H9 (cell line): ENCODE results near the gene ATP6V1B1. TPM values are rescaled to one million over a fixed set of nuclear protein-coding genes. Genes with fewer than 3 reads are reported as not detected.

Experiments used
- DNase-seq: peaks from one replicate; pipeline ENCODE4 v3.0.0-alpha.2; 2017
- H2AFZ ChIP-seq: one replicate; pipeline ENCODE4 v1.6.1; 2013; ENCODE audit warnings: mild to moderate bottlenecking, low read length, control low read depth, moderate library complexity
- H2AK5ac ChIP-seq: 2 replicates; pipeline ENCODE4 v1.6.1; 2013; ENCODE audit warnings: low read length, control low read depth, mixed read lengths; ENCODE audit not compliant: insufficient read length
- H2BK120ac ChIP-seq: one replicate; pipeline ENCODE4 v1.6.1; 2013; ENCODE audit warnings: low read depth, mild to moderate bottlenecking, low read length, control low read depth, inconsistent platforms; ENCODE audit not compliant: poor library complexity, severe bottlenecking
- H2BK12ac ChIP-seq: 2 replicates; pipeline ENCODE4 v1.6.1; 2013; ENCODE audit warnings: low read length, control low read depth, mixed read lengths, low read depth; ENCODE audit not compliant: insufficient read length
- H2BK15ac ChIP-seq: 2 replicates; pipeline ENCODE4 v1.6.1; 2013; ENCODE audit warnings: low read depth, low read length, control low read depth
- H2BK20ac ChIP-seq: one replicate; pipeline ENCODE4 v1.6.1; 2013; ENCODE audit warnings: low read depth, mild to moderate bottlenecking, low read length, control low read depth, inconsistent platforms; ENCODE audit not compliant: poor library complexity, severe bottlenecking
- H2BK5ac ChIP-seq: 2 replicates; pipeline ENCODE4 v1.6.1; 2013; ENCODE audit warnings: low read length, control low read depth, mixed read lengths; ENCODE audit not compliant: insufficient read length
- H3K14ac ChIP-seq: 2 replicates; pipeline ENCODE4 v1.6.1; 2013; ENCODE audit warnings: low read length, control low read depth; ENCODE audit not compliant: insufficient read depth
- H3K18ac ChIP-seq: 2 replicates; pipeline ENCODE4 v1.6.1; 2013; ENCODE audit warnings: low read depth, mild to moderate bottlenecking, mixed read lengths, low read length, control low read depth; ENCODE audit not compliant: insufficient read length
- H3K23ac ChIP-seq: 2 replicates; pipeline ENCODE4 v1.6.1; 2013; ENCODE audit warnings: low read length, control low read depth, mixed read lengths, low read depth; ENCODE audit not compliant: insufficient read length
- H3K23me2 ChIP-seq: 2 replicates; pipeline ENCODE4 v1.6.1; 2013; ENCODE audit warnings: low read depth, mild to moderate bottlenecking, mixed read lengths, low read length, control low read depth; ENCODE audit not compliant: insufficient read length, poor library complexity, severe bottlenecking
- H3K27ac ChIP-seq: 2 replicates; pipeline ENCODE4 v1.5.1; 2013; ENCODE audit warnings: low read length, control low read depth, mixed read lengths, low read depth; ENCODE audit not compliant: insufficient read length
- H3K27me3 ChIP-seq: 2 replicates; pipeline ENCODE4 v1.6.1; 2013; ENCODE audit warnings: low read length, control low read depth, inconsistent platforms; ENCODE audit not compliant: insufficient read depth
- H3K4ac ChIP-seq: 2 replicates; pipeline ENCODE4 v1.6.1; 2013; ENCODE audit warnings: low read depth, mild to moderate bottlenecking, control low read depth, inconsistent platforms, low read length, moderate library complexity
- H3K4me1 ChIP-seq: 2 replicates; pipeline ENCODE4 v1.6.1; 2013; ENCODE audit warnings: low read length, control low read depth, inconsistent platforms; ENCODE audit not compliant: insufficient read depth
- H3K4me2 ChIP-seq: 2 replicates; pipeline ENCODE4 v1.6.1; 2013; ENCODE audit warnings: low read length, control low read depth, mixed read lengths; ENCODE audit not compliant: insufficient read length, insufficient read depth
- H3K56ac ChIP-seq: 2 replicates; pipeline ENCODE4 v1.6.1; 2013; ENCODE audit warnings: low read depth, mild to moderate bottlenecking, mixed read lengths, low read length, control low read depth; ENCODE audit not compliant: insufficient read length
- H3K79me1 ChIP-seq: 2 replicates; pipeline ENCODE4 v1.6.1; 2013; ENCODE audit warnings: low read depth, mild to moderate bottlenecking, moderate library complexity, low read length, control low read depth, inconsistent platforms; ENCODE audit not compliant: insufficient read depth, poor library complexity, severe bottlenecking
- H3K79me2 ChIP-seq: 2 replicates; pipeline ENCODE4 v1.6.1; 2013; ENCODE audit warnings: low read length, control low read depth, inconsistent platforms; ENCODE audit not compliant: insufficient read depth
- H3K9ac ChIP-seq: 2 replicates; pipeline ENCODE4 v1.6.1; 2013; ENCODE audit warnings: low read length, control low read depth, mixed read lengths; ENCODE audit not compliant: insufficient read length; ENCODE audit errors: extremely low read depth
- H3K9me3 ChIP-seq: one replicate; pipeline ENCODE4 v1.6.1; 2013; ENCODE audit warnings: low read depth, low read length, inconsistent platforms; ENCODE audit not compliant: control insufficient read depth
- H3T11ph ChIP-seq: one replicate; pipeline ENCODE4 v1.6.1; 2013; ENCODE audit warnings: mild to moderate bottlenecking, low read length, control low read depth, inconsistent platforms
- H4K20me1 ChIP-seq: one replicate; pipeline ENCODE4 v1.6.1; 2013; ENCODE audit not compliant: control insufficient read depth, insufficient read length, insufficient read depth
- H4K5ac ChIP-seq: 2 replicates; pipeline ENCODE4 v1.6.1; 2013; ENCODE audit warnings: low read depth, mild to moderate bottlenecking, mixed read lengths, low read length, control low read depth; ENCODE audit not compliant: insufficient read length
- H4K8ac ChIP-seq: replicated peaks from 2 replicates; pipeline ENCODE4 v1.6.1; 2013; ENCODE audit warnings: low read length, control low read depth, mixed read lengths, low read depth; ENCODE audit not compliant: insufficient read length
- H4K91ac ChIP-seq: 2 replicates; pipeline ENCODE4 v1.6.1; 2013; ENCODE audit warnings: low read depth, mild to moderate bottlenecking, moderate library complexity, mixed read lengths, low read length, control low read depth; ENCODE audit not compliant: insufficient read length
- H3K27ac Mint-ChIP-seq, 3 experiments: 2 replicates in 2 of 3; 3 replicates in 1 of 3; pipeline ENCODE4 v1.8.0; 2020 to 2021; ENCODE audit warnings: mixed read lengths in 3 of 3, mild to moderate bottlenecking in 1 of 3, moderate library complexity in 1 of 3
- H3K27me3 Mint-ChIP-seq: 2 replicates; pipeline ENCODE4 v1.8.0; 2021; ENCODE audit warnings: low read depth, mild to moderate bottlenecking, moderate library complexity, mixed read lengths
- H3K36me3 Mint-ChIP-seq, 3 experiments: 2 replicates in 2 of 3; 3 replicates in 1 of 3; pipeline ENCODE4 v1.8.0; 2020 to 2021; ENCODE audit warnings: low read depth in 3 of 3, mixed read lengths in 3 of 3; ENCODE audit not compliant: insufficient read depth in 1 of 3
- H3K4me1 Mint-ChIP-seq, 2 experiments: 2 replicates each; pipeline ENCODE4 v1.8.0; 2020; ENCODE audit warnings: mixed read lengths in 2 of 2
- H3K4me3 Mint-ChIP-seq, 2 experiments: 2 replicates in 1 of 2; 3 replicates in 1 of 2; pipeline ENCODE4 v1.8.0; 2020 to 2021; ENCODE audit warnings: mild to moderate bottlenecking in 2 of 2, mixed read lengths in 2 of 2, moderate library complexity in 1 of 2
- H3K9me3 Mint-ChIP-seq, 2 experiments: 2 replicates in 1 of 2; 3 replicates in 1 of 2; pipeline ENCODE4 v1.8.0; 2020; ENCODE audit warnings: mild to moderate bottlenecking in 2 of 2, mixed read lengths in 2 of 2, moderate library complexity in 1 of 2
- CTCF ChIP-seq: fragments of 200-600 bp; sonication (generic); conservative IDR thresholded peaks from 3 replicates; pipeline ENCODE4 v1.8.0; 2021; ENCODE audit warnings: antibody characterized with exemption, mild to moderate bottlenecking
- WGBS: extraction: QIAGEN DNeasy Blood & Tissue Kit; methylation state at CpG from one replicate; pipeline ENCODE4 v1.1.7; 2013; ENCODE audit warnings: missing lambda C conversion rate, low lambda C conversion rate, mixed read lengths; ENCODE audit not compliant: insufficient read length; ENCODE audit errors: extremely low coverage; 5-methylcytosine and 5-hydroxymethylcytosine counted together
- total RNA-seq: library from RNA; stranded (reverse); gene quantifications from 2 replicates; pipeline ENCODE4 v1.2.1, GENCODE V29; 2021

The ATP6V1B1 gene
- total RNA-seq, 1 experiment from 2014 or later = not detected

- Histone ChIP-seq H4K5ac (no peak overlapping the region), H4K8ac (no peak overlapping the region), H2BK20ac (no peak overlapping the region), H3K23ac (no peak overlapping the region), H2BK12ac (no peak overlapping the region), H4K91ac (no peak overlapping the region), H4K20me1 (no peaks in the 10 kb centered on the region), H2BK5ac (no peak overlapping the region), H3K18ac (no peak overlapping the region), H3K14ac (no peak overlapping the region), H3K4ac (no peak overlapping the region), H3K79me2 (no peaks in the 10 kb centered on the region), H3T11ph (no peak overlapping the region), H3K79me1 (no peaks in the 10 kb centered on the region), H2AK5ac (no peak overlapping the region), H3K27me3 (peaks cover 76% of the 10 kb centered on the region), H3K9ac (no peak overlapping the region), H2BK120ac (no peak overlapping the region), H2AFZ (no peak overlapping the region), H3K56ac (no peak overlapping the region), H2BK15ac (no peak overlapping the region), H3K9me3 (no peaks in the 10 kb centered on the region), H3K4me1 (no peaks in the 10 kb centered on the region; the same call in 1 of the 2 replicates), H3K4me2 (no peak overlapping the region), H3K27ac (no peak overlapping the region), H3K23me2 (peaks cover 3% of the 10 kb centered on the region)
- Mint-ChIP-seq H3K27ac (no peak overlapping the region), H3K27me3 (peaks cover 100% of the 10 kb centered on the region), H3K36me3 (no peaks in the 10 kb centered on the region; a peak in 2 of 7 replicates), H3K4me3 (peak overlapping the region in 1 of 2 experiments; percentile 49; a peak in 2 of 5 replicates), H3K9me3 (peaks cover 0 to under 1% of the 10 kb centered on the region in 2 experiments; a peak in 1 of 5 replicates), H3K4me1 (peaks cover 21 to 38% of the 10 kb centered on the region in 2 experiments)
- no CpG with 5 or more reads among the region's 16 CpGs for WGBS
- no peak for TF ChIP-seq CTCF
- no peak for DNase-seq
Measured at GRCh38 chr2:70906439-70907005, 29.2 kb upstream of the ATP6V1B1 start.
